ENCODE results near the gene ZFP36.
"Not testable (repeated sequence)": the region's sequence is repeated elsewhere in the genome, so short reads cannot be mapped to it uniquely, and the experiment has no call there.

Gene ZFP36, protein sequence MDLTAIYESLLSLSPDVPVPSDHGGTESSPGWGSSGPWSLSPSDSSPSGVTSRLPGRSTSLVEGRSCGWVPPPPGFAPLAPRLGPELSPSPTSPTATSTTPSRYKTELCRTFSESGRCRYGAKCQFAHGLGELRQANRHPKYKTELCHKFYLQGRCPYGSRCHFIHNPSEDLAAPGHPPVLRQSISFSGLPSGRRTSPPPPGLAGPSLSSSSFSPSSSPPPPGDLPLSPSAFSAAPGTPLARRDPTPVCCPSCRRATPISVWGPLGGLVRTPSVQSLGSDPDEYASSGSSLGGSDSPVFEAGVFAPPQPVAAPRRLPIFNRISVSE

DNA sequence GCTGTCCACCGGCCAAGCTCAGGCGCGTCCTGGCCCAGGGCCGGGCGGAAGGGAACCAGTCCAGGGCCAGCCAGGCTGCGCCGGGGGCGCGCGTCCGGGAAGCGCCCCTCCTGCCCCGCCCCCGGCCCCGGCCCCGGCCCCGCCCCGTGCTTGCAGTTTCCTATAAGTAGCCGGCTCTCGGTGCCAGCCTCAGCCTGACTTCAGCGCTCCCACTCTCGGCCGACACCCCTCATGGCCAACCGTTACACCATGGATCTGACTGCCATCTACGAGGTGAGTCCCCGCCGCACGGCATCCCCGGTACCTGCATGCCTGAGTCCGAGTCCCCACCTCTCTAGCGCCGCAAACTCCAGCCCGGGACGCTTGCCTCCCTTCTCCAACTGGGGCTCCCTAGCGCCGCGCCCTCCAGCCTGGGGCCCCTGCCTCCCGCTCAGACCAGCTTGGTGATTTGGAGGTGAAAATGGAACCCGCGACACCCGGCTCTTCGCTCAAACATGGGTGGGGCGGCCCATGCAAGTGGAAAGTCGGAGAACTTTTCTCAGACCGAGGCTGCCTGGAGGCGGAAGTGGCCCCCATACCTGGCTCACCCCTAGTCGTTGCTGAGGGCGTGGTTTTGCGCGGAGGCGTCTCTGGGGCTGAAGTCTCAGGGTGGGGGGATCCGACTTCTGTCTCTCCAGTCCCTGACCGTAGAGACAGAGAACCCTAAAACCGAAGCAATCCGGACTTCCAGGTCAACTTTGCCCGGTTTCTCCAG is at the start of gene ZFP36:
Gene ZFP36, plus strand, starts transcription at position 192 of the 754 bp plus-strand sequence. Its CDS starts 58 bp downstream, at position 250.
- DNase-seq (ENCODE audit: low read depth in 2 of 2), result peak; percentile 86 to 90

DNA sequence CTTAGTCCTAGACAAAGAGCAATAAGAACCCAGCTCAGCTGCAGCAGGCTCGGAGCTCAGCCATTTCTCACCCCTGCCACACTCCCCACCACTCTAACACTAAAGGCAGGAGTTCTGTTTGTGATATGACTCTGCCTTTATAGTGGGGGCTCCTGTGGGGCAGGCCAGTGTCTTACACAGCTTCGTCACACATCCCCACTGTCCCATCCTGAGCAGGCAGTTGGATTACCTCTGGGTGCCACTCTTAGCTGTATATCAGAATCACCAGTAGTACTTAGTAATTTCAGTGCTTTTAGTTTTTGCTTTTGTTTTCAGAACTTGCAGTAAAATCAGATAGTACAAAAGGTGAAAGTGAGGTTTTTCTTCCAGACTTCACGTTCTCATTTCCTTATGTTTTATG is 47.6 kb upstream of the ZFP36 start:
- no peak for DNase-seq (ENCODE audit: low read depth in 2 of 2)

DNA sequence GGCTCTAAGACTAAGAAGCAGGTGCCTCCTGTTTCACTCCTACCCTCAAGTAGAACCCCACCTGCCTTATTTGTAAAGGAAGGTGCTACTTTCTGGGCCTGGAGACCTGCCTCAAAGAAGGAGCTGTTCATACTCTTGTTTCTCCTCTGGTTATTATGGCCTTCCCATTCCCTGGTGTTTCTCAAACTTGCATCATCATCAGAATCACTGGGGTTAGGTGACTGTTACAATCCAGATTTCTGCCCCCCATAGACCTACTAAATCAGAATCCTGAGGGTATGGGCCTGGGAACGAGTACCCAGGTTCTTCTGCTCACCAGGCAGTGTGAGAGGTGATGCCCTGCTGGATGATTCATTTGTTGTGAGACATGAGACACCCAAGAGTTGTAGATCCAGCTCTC is 46.0 kb upstream of the ZFP36 start:
- DNase-seq (ENCODE audit: low read depth in 2 of 2), result no peak

DNA sequence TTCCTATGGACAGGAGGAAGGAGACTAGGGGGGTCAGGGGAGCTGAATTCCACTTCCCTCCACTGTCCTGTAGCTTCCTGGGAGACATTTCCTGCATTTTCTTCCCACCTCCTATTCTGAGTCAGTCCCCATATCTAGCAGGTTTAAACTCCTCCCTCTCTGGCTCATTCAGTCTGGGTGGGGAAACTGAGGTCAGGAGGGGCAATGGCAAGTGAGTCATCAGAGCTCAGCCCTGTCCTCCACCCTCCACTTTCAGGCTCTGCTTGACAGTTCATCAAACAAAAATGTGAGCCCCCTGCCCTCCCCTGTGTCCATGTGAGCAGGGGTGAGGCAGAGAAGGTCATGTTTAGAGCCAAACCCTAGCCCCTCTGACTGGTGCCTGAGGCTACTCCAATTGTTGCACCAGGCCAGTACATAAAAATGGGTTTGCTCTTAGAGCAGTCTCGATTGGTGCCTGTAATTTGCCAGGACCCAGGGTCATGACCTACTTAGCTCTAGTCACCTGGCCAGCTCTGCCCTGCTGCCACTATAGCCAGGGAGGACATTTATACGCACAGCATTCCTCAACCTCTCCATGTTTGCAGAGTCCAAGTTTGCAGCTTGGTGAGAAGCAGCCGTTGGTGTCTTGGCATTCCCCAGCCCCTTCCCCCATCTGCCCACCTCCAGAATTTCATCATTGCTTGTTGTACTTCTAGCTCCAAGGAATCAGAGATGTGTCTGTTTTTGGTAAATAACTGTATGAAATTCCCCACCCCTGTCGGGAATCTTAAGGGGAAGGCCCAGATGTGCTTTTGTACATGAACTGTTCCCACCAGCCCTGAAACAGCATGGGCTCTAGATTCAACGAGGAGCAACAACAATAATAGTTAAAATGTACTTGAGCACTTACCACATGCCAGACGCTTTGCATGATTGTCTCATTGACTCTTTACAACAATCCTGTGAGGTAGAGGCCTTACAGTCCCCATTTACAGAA is 43.7 kb upstream of the ZFP36 start:
- DNase-seq (ENCODE audit: low read depth in 2 of 2), result no peak

DNA sequence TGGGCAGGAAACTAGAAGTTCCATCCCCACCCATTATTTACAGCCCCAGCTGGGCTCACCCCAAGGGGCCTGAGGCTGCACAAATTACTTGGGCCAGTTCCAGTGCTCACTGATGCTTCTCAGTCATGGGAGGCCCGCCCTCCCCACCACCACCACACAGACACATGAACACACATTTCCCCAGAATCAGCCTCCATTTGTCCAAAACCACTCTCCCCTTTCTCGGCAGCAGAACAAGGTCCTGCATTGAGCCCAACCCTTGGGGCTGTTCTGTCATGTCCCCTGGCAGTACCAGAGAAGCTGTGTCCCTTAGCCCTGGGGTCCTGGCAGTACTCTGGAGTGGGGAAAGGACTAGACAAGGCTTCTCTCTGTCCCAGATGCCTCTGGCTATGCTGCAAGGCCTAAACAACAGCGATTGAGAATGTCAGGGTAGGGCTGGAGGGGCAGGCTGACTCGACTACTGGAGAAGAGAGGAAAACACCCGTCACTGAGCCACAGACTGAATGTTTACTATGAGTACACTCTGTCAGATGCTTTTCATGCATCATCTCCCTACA is 42.7 kb upstream of the ZFP36 start:
- no peak for DNase-seq (ENCODE audit: low read depth in 2 of 2)

DNA sequence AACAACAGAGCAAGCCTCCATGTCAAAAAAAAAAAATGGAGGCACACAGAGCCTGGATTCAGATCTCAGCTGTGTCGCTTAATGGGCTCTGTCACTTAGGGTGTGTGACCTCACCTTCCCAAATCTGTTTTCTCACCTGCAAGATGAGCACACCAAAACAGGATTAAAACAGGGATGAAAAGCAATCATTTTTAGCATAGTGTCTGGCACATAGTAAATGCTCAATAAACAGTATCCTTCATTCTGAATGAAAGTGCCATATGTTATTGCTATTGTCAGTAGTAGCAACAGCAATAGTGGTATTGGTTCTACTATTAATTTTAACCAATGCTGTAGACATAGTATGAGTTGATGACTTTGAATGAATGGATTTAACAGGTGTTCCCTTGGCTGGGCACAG is 41.1 kb upstream of the ZFP36 start:
- no peak for DNase-seq (ENCODE audit: low read depth in 2 of 2)

DNA sequence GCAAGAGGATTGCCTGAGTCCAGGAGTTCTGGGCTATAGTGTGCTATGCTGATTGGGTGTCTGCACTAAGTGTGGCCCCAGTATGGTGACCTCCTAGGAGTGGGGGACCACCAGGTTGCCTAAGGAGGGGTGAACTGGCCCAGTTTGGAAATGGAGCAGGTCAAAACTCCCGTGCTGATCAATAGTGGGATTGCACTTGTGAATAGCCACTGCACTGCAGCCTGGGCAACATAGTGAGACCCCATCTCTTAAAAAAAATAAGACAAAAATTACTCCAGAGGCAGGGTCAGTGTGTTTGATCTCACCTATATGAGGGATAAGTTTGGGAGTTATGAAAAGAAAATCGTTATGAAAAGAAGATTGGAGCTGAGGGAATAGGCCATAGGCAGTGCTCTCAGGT is 37.4 kb upstream of the ZFP36 start:
- DNase-seq (ENCODE audit: low read depth in 2 of 2), result no peak

DNA sequence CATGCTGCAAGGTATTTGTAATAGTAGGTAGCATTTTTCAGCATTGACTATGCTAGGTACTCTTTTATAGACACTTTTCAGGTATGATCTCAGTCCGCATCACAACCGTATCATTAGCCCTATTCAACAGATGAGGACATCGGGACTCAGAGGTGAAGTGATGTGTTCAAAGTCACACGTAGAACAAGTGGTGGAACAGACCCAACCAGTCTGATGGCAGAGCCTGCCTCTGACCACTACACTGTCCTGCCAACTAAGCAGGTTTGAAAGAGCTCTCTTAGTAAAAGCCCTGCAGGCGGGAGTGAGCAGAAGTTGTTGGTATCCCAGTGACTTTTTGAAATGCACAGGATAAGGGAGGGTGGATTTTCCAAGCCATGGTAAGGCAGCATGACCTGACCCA is 35.9 kb upstream of the ZFP36 start:
- no peak for DNase-seq (ENCODE audit: low read depth in 2 of 2)

DNA sequence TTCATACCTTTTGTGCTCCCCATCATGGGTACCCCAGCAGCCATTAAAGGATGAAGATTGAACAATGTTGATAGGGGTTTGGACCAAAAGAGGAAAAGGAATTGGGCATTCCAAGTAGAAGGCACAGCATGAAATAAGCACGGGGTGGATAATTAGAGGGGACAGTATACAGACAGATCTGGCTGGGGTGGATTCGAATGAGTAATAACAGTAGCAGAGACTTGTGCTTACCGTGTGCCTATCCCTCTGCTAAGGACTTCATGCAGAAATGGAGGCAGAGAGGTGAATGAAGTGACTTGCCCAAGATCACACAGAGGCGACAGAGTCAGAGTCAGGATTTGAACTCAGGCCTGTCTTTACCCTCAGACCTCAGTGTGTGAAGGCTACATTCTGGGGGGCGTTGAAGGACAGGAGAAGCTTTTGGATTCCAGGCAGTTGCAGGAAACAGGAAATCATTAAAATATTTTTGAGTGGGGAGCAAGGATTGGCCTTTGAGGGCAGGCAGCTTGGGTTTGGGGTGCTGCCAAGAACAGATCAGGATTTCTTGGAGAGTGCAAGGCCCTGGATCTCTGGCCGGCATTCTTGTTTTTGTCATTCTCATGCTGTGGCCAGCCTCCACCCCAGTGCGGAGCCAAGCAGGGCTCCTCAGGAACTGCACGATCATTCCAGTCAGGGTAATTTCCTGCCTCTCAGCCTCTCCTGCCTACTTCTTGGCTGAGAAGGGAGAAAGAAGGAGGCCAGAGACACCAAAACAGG is 34.4 kb upstream of the ZFP36 start:
- no peak for DNase-seq (ENCODE audit: low read depth in 2 of 2)

DNA sequence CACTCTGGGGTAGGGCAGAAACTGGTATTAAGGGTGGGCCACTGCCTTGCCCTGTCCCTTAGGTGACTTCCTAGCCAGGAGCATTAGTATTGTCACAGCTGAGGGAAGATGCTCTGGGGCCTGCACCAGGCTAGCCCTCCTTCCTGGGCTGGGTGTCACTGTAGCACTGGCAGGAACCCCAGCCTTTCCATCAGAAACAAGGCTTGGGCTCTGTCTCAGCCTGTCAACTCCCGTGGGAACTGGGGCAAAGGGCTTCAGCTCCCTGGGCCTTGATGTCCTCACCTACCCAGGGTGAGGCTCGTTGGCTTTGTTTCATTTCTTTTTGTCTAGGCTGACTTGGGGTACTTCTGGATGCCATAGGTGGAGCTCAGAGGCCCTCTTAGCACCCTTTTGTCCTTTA is 33.7 kb upstream of the ZFP36 start:
- DNase-seq (ENCODE audit: low read depth in 2 of 2), result no peak

DNA sequence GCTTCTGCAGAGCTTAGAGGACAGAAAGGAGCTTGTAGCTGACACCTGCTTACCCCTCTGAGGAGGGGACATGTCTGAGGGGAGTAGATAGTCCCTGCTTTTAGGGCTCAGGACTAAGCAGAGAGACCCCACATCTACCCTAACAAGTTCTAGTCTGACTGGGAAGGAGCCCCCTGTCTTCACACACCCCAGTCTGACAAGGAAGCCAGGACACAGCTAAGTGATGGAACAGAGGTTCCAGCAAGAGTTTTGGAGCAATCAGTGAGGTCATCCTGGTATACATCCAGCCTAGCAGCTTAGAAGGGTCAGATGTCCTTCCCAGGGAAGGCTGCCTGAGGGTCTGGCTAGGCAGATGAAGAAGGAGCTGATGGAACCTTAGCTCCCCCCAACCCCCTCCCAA is 30.7 kb upstream of the ZFP36 start:
- no peak for DNase-seq (ENCODE audit: low read depth in 2 of 2)

DNA sequence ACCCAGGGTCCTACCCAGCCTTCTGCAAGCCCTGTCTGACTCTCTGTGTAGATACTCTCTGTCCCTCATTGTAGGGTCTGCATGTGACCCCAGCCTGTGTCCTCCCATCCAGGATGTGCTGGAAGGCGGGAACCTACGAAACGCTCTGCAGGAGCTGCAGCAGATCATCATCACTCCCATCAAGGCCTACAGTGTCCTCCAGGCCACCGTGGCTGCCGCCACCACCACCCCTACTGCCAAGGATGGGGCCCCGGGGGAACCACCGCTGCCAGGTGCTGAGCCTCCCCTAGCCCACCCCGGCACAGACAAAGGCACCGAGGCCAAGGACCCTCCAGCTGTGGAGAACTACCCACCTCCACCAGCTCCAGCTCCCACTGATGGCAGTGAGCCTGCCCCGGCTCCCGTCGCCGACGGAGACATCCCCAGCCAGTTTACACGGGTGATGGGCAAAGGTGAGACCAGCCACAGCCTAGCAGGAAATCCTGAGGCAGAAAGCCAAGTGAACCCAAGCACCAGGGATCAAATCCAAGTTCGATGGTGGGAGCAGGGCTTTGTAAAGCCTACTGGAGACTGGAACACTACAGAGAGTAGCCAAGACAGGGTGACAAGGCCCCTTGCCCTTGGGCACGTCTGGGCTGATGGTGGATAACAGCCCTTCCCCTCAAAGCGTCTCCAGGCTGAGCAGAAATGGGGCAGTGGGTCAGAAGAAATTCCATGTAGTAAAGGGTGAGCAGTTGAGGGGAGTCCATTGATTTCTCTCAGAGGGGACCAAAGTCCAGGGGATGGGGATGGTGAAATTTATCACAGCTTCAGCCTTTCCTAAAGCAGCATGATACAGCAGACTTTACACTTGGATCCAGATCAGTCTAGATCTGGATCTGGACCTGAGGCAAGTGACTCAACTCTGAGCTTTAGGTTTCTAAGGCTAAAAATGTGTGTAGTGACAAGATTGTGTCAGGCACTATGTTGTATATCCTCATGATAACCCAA is 29.0 kb upstream of the ZFP36 start:
- no peak for DNase-seq (ENCODE audit: low read depth in 2 of 2)

DNA sequence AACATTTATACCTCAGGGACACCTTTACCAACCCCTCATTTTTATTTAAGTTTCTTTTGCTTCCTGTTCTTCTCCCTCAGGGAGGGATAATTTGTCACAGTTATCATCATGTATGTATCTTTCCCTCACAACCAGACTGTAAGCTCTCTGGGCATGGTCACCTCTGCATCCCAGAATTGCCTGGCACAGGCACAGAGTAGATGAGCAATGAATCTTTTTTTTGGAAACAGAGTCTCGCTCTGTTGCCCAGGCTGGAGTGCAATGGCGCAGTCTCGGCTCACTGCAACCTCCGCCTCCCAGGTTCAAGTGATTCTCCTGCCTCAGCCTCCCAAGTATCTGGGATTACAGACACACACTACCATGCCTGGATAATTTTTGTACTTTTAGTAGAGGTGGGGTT is 27.3 kb upstream of the ZFP36 start:
- not testable (repeated sequence) for DNase-seq (ENCODE audit: low read depth in 2 of 2)

DNA sequence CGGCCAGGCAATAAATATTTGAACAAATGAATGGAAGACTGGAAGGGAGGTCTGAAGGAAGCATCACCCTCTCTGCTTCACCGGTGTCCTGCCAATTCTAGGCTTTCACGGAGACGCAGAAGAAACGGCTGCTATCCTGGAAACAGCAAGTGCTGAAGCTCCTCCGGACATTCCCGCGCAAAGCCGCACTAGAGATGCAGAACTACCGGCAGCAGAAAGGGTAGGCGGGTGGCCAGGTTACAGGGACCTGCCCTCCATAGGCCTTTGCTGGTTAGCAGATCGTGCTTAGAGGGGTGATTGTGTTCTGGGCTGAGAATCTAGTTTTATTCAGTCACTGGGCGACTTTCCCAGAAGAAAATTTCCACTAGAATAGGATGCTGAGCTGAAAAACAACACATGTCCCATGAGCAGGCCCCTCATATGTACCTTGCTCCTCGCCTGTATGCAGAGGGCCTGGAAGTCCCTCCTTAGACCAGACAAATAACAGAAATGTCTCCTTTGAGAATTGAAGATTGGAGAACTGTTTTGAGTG is 26.7 kb upstream of the ZFP36 start:
- DNase-seq (ENCODE audit: low read depth in 2 of 2), result no peak

DNA sequence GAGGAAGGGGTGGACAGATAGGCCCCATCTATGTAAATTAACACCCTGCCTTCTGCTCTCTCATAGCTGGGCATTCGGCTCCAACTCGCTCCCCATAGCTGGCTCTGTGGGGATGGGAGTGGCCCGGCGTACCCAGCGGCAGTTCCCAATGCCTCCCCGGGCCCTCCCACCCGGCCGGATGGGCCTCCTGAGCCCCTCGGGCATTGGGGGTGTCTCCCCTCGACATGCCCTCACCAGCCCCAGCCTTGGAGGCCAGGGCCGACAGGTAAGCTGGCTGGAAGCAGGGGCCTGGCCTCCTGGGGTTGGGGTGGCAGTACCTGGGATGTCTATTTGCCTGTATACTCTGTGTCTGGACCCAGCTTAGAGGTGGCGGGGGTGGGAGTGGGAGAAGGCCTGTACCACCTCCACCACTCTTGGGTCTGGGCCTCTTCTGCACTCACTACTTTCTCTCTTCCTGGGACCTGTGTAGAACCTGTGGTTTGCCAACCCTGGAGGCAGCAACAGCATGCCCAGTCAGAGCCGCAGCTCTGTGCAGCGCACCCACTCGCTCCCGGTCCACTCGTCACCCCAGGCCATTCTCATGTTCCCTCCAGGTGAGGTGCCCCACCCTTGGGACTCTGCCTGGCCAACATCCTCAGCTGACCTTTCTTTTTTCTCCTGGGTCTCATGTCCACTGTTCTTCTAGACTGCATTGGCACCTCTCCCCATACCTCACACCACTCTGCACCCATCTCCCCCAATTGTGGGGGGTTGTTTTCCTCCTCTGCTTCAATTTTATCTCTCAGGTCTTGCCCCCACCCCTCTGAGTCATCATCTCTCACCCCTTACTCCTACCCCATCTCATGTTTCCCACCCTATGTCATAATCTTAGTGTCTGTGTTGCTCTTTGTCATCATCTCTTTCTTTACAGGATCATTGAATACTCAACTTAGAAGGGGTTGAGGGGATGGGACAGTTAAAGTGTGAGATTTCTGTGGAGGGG is 25.8 kb upstream of the ZFP36 start:
- DNase-seq (ENCODE audit: low read depth in 2 of 2), result no peak

DNA sequence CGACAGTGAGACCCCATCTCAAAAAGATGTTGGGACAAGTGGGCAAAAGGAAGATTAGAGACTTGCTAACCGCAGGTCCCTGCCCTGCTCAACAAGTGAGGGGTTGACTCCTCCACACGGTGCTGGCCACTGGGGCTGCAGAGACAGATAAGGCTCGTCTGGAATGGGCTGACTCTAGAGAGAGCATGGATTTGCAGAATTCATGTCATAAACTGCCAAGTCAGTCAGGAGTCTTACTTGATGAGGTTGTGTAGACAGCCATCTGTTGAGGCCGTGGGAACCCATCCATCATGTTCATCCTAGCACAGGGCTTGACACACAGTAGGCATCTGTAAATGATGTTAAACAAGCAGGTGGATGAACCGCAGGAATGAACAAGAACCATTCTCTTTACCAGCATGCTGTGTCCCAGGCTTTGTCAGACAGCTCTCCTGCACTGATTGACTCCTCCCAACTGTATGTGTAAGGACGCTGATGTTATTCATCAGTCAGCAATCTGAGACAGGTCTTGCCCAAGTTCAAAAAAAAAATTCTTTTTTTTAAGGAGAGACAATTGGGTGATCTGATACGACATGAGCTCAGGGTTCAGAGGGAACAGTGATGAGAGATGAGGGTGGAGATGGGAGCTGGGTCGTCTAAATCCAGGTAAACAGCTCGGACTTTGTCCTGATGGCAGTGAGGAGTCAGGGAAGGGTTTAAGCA is 24.6 kb upstream of the ZFP36 start:
- no peak for DNase-seq (ENCODE audit: low read depth in 2 of 2)

DNA sequence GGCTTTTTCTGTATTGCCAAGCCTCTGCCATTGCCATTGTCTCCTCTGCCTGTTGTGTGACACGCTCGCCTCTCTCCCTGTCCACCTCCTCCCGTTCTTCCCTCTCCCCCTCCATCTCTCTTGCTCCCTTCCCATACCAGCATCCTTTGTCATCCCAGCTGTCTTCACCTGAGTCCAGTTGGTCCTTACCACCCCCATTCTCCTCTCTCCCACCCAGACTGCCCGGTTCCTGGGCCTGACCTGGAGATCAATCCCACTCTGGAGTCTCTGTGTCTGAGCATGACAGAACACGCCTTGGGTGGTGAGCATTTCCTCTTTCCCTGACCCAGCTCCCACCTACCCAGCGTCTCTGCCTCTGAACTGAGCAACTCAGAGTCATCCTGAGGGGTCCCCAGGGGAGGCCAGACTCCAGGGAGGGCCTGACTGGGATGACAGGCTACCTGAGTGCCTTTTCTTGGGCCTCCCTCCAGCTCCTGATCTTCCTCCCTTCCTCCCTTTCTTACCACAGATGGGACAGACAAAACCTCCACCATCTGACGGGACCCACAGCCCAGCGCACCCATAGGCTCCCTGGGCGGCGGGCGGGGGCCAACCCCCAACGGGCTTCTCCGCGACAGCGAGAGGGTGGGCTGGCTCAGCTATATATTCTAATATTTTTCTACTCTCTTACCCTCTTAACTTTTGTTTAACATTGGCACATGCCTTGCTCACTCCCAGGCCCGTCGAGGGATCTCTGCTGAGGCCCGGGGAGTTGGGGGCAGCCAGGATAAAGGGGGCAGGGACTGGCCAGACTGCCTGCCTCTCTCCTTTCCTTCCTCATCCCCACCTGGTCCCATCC is 23.4 kb upstream of the ZFP36 start:
- no peak for DNase-seq (ENCODE audit: low read depth in 2 of 2)
